Heart left ventricle (tissue), 16 donors: ENCODE results near the gene ZNF433. TPM values are rescaled to one million over a fixed set of nuclear protein-coding genes. Genes with fewer than 3 reads are reported as not detected.

Source experiments
- ATAC-seq, 4 donors: fragments of 200-7000 bp; cut with Tn5 transposase; one replicate each; pipeline ENCODE4 v1.9.1; 2020 to 2022; ENCODE audit warnings: moderate library complexity in 4 of 4, mild to moderate bottlenecking in 3 of 4, moderate number of reproducible peaks in 1 of 4
- DNase-seq, 5 donors: peaks; one replicate each; pipeline ENCODE4 v3.0.0-alpha.2; 2020
- H3K27ac ChIP-seq, 12 donors: fragments of 200-600 bp; sonication (generic) in 4 of 12; one replicate each; pipeline versions ENCODE4 v1.5.0 to v1.8.0; 2016 to 2022; ENCODE audit warnings: mild to moderate bottlenecking in 2 of 12
- H3K27me3 ChIP-seq, 9 donors: fragments of 200-600 bp; sonication (generic) in 2 of 9; one replicate each; pipeline versions ENCODE4 v1.5.1 to v1.8.0; 2016 to 2022; ENCODE audit warnings: mild to moderate bottlenecking in 3 of 9
- H3K36me3 ChIP-seq, 9 donors: fragments of 200-600 bp; sonication (generic) in 2 of 9; one replicate each; pipeline versions ENCODE4 v1.5.0 to v1.8.0; 2018 to 2022; ENCODE audit warnings: mild to moderate bottlenecking in 2 of 9
- H3K4me1 ChIP-seq, 12 donors: fragments of 200-600 bp; sonication (generic) in 4 of 12; one replicate each; pipeline versions ENCODE4 v1.5.0 to v1.8.0; 2016 to 2022; ENCODE audit warnings: mild to moderate bottlenecking in 3 of 12
- H3K4me3 ChIP-seq, 12 donors: fragments of 200-600 bp; sonication (generic) in 4 of 12; one replicate each; pipeline versions ENCODE4 v1.5.0 to v1.8.0; 2017 to 2022; ENCODE audit warnings: mild to moderate bottlenecking in 9 of 12, moderate library complexity in 4 of 12
- H3K9me3 ChIP-seq, 12 donors: fragments of 200-600 bp; sonication (generic) in 4 of 12; one replicate each; pipeline versions ENCODE4 v1.5.0 to v1.8.0; 2016 to 2022; ENCODE audit warnings: mild to moderate bottlenecking in 1 of 12
- POLR2A ChIP-seq, 2 donors: fragments of 450-650 bp; IDR thresholded peaks; one replicate each; pipeline ENCODE4 v1.6.1; 2017; ENCODE audit warnings: antibody characterized with exemption in 2 of 2, mild to moderate bottlenecking in 2 of 2, moderate library complexity in 2 of 2
- WGBS, 4 donors: extraction: QIAGEN DNeasy Blood & Tissue Kit in 2 of 4; methylation state at CpG; one replicate each; pipeline versions ENCODE4 v1.1.5 to v1.1.7; 2013 to 2018; 5-methylcytosine and 5-hydroxymethylcytosine counted together
- intact Hi-C, 10 donors: fragments of 100-400 bp; cut with DNase I; formaldehyde crosslinking; loops; one replicate each; pipeline versions ENCODE4 v1.11.1 to v1.14.2; 2022
- polyA plus RNA-seq, 2 donors: library from polyadenylated mRNA; stranded (reverse); fragments of 200-250 nt; gene quantifications; one replicate each; pipeline ENCODE4 v1.2.3, GENCODE V29; 2013
- total RNA-seq, 9 donors: library from RNA; depleted of rRNA in 2 of 9; stranded (reverse); fragments of >200 nt in 2 of 9; fragmentation: NEBNext Ultra II Directional in 3 of 9; extraction: Animal tissue kit (Norgen Biotek cat#: 25700) in 3 of 9; gene quantifications; one replicate each; pipeline versions ENCODE4 v1.1.0 to v1.2.4, GENCODE V29; 2016 to 2023
- TF ChIP-seq, protein P1 (sequence below), 12 donors: fragments of 200-600 bp; sonication (generic) in 4 of 12; IDR thresholded peaks; one replicate each; pipeline versions ENCODE4 v1.5.0 to v1.8.0; 2018 to 2022; ENCODE audit warnings: antibody characterized with exemption in 12 of 12, mild to moderate bottlenecking in 5 of 12
- donor health status: ischemic (EF 13 %, LVEDD 7.1; RV severe dilation, severe dysfunction).
- donor health status: healthy with polysubstance abuse.
- donor health status: DM: no; HTN: yes; CAD: no.
- donor health status: DM: no; HTN: no; CAD: no.
- donor health status: ischemic (EF 25% LVEDD 6.9; RV normal size, moderate dysfunction).
- donor health status: ischemic (EF 25% LVEDD 5.7; RV mildly dilated, moderate dysfunction).
- donor health status: healthy.
- donor health status: DM: yes; HTN: yes; CAD: no.
- donor health status: ischemic (EF 35%, LVEDD 5.7; RV mildly dilated, moderate dysfunction).
- donor health status: nonischemic (EF 11% LVEDD 7.7; RV severe dilation, severe dysfunction).
- donor health status: DM: yes; HTN: yes; CAD: no.
- donor health status: PGD.
- donor health status: ischemic (EF 29% LVEDD 5.4; RV normal size, mild dysfunction).
- donor health status: nonischemic (EF 23%, LVEDD 6.1; RV moderate dilation, normal function).

Gene ZNF433
- total and polyA plus RNA-seq, 11 donors: 2.2 to 6.6 (median 3.6) TPM

DNA sequence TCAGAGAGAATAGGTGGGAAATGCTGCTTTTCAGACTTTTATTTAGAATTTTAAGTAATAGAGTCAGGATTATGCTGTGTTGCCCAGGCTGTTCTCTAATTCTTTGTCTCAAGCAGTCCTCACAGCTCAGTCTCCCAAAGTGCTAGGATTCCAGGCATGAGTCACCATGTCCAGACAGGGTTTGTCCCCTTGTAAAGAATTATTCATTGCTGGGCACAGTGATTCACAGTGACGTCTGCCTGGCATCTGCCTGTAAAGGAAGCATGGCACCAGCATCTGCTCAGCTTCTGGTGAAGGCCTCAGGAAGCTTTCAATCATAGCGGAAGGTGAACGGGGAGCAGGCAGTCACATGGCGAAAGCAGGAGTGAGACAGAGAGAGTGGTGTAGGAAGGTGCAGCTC, 53.0 kb downstream of the ZNF433 start:
- Histone ChIP-seq H3K9me3 (peaks cover 0 to 55% (median 40%) of the 10 kb centered on the region in 12 donors), H3K4me3 (no peak overlapping the region), H3K27ac (no peak overlapping the region), H3K4me1 (peaks cover 0 to 5% (median 0%) of the 10 kb centered on the region in 12 donors), H3K27me3 (no peaks in the 10 kb centered on the region), H3K36me3 (peaks cover 2 to 36% (median 17%) of the 10 kb centered on the region in 9 donors)
- 81 to 90% (median 87%) methylated on average over 4 of the region's 4 CpGs for WGBS, 4 donors
- ATAC-seq (no peak), DNase-seq (no peak)
- intact Hi-C loops: loop anchor here in 3 of 10 donors (10.0 kb wide), 4 partner anchors 58 to 308 kb away; partner anchors contain the start of genes ZNF69 (in 2 of the 3), ZNF20 (in 1 of the 3) and ZNF700 (in 1 of the 3)
- TF ChIP-seq, protein P1, sequence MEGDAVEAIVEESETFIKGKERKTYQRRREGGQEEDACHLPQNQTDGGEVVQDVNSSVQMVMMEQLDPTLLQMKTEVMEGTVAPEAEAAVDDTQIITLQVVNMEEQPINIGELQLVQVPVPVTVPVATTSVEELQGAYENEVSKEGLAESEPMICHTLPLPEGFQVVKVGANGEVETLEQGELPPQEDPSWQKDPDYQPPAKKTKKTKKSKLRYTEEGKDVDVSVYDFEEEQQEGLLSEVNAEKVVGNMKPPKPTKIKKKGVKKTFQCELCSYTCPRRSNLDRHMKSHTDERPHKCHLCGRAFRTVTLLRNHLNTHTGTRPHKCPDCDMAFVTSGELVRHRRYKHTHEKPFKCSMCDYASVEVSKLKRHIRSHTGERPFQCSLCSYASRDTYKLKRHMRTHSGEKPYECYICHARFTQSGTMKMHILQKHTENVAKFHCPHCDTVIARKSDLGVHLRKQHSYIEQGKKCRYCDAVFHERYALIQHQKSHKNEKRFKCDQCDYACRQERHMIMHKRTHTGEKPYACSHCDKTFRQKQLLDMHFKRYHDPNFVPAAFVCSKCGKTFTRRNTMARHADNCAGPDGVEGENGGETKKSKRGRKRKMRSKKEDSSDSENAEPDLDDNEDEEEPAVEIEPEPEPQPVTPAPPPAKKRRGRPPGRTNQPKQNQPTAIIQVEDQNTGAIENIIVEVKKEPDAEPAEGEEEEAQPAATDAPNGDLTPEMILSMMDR (IDR thresholded peaks at IDR 0.05): no peak
- TF ChIP-seq POLR2A (IDR thresholded peaks at IDR 0.05): no peak

DNA sequence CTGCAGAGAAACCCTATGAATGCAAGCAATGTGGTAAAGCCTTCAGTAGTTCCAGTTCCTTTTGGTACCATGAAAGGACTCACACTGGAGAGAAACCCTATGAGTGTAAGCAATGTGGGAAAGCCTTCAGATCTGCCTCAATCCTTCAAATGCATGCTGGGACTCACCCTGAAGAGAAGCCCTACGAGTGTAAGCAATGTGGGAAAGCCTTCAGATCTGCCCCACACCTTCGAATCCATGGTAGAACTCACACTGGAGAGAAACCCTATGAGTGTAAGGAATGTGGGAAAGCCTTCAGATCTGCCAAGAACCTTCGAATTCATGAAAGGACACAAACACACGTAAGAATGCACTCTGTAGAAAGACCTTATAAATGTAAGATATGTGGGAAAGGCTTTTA, 56.0 kb downstream of the ZNF433 start:
- ATAC-seq (no peak), DNase-seq (no peak)
- H3K4me1 ChIP-seq: no peaks in the 10 kb centered on the region
- WGBS, 4 donors: 84 to 94% (median 93%) methylated on average over 4 of the region's 4 CpGs
- no peak overlapping the region for H3K27ac ChIP-seq
- TF ChIP-seq POLR2A (IDR thresholded peaks at IDR 0.05): no peak
- TF ChIP-seq, protein P1 (IDR thresholded peaks at IDR 0.05): no peak
- peaks cover 0 to 79% (median 41%) of the 10 kb centered on the region in 12 donors for H3K9me3 ChIP-seq
- intact Hi-C loops: no loop called here
- peaks cover 2 to 46% (median 23%) of the 10 kb centered on the region in 9 donors for H3K36me3 ChIP-seq
- no peaks in the 10 kb centered on the region for H3K27me3 ChIP-seq
- no peak overlapping the region for H3K4me3 ChIP-seq

DNA sequence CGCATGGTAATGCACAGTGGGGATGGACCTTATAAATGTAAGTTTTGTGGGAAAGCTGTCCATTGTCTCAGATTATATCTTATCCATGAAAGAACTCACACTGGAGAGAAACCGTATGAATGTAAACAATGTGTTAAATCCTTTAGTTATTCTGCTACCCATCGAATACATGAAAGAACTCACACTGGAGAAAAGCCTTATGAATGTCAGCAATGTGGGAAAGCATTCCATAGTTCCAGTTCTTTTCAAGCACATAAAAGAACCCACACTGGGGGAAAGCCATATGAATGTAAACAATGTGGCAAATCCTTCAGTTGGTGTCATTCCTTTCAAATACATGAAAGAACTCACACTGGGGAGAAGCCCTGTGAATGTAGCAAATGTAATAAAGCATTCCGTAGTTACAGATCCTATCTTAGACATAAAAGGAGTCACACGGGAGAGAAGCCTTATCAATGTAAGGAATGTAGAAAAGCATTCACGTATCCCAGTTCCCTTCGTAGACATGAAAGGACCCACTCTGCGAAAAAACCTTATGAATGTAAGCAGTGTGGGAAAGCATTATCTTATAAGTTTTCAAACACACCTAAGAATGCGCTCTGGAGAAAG, 56.9 kb downstream of the ZNF433 start:
- Histone ChIP-seq H3K4me3 (no peak overlapping the region), H3K4me1 (no peaks in the 10 kb centered on the region), H3K9me3 (peaks cover 0 to 79% (median 41%) of the 10 kb centered on the region in 12 donors), H3K36me3 (peaks cover 2 to 46% (median 23%) of the 10 kb centered on the region in 9 donors), H3K27me3 (no peaks in the 10 kb centered on the region), H3K27ac (no peak overlapping the region)
- TF ChIP-seq, protein P1 (IDR thresholded peaks at IDR 0.05): no peak
- no peak for TF ChIP-seq POLR2A (IDR thresholded peaks at IDR 0.05)
- DNase-seq (no peak), ATAC-seq (no peak)
- 91 to 95% (median 94%) methylated on average over 9 of the region's 9 CpGs for WGBS, 4 donors
- intact Hi-C loops: no loop called here

DNA sequence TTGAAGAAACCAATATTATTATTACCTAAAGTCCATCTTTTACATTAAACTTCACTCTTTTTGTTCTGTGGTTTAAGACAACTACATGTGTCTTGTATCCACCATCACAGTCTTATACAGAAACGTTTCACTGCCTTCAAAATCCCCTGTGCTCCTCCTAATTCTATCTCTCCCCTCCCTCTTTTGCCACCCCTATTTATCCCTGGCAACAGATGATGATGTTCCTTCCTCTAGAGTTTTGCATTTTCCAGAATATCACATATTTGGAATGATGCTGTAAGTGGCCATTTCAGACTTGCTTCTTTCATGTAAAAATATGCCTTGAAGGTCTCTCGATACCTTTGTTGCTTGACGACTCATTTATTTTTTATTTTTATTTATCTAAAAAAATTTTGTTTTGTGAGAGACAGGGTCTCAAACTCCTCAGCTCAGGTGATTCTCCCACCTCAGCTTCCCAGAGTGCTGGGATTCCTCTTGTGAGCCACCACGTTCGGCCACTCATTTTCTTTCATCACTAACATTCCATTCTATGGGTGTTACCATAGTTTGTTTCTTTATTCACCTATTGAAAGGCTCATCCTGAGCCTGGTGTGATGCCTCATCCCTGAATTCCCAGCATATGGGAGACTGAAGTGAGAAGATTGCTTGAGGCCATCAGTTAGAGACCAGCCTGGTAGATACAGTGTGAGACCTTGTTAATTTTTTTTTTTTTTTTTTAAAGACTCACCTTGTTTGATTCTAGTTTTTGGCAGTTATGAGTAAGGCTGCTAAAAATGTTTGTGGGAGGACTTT, 62.3 kb downstream of the ZNF433 start:
- Histone ChIP-seq H3K27ac (no peak overlapping the region), H3K9me3 (peaks cover 0 to 31% (median 8%) of the 10 kb centered on the region in 12 donors), H3K36me3 (peaks cover under 1 to 21% (median 12%) of the 10 kb centered on the region in 9 donors), H3K4me3 (no peak overlapping the region), H3K27me3 (no peaks in the 10 kb centered on the region), H3K4me1 (peaks cover 0 to 10% (median 0%) of the 10 kb centered on the region in 12 donors)
- WGBS, 4 donors: 80 to 87% (median 84%) methylated on average over 5 of the region's 5 CpGs
- TF ChIP-seq POLR2A (IDR thresholded peaks at IDR 0.05): no peak
- TF ChIP-seq, protein P1 (IDR thresholded peaks at IDR 0.05): no peak
- no peak for ATAC-seq
- intact Hi-C loops: no loop called here
- DNase-seq: no peak
